Measurements from ENCODE around the gene CXCL5. TPM values are rescaled to one million over a fixed set of nuclear protein-coding genes. Genes with fewer than 3 reads are reported as not detected.

The CXCL5 gene
- total RNA-seq, 4 donors from 2014 or later = 0.22 TPM; not detected in 3

GRCh38 chr4:73948990-73949706 is 49.3 kb downstream of the CXCL5 start:
- Histone ChIP-seq H3K36me3 (no peaks in the 10 kb centered on the region), H3K27me3 (peaks cover 0 to 22% of the 10 kb centered on the region in 2 donors), H3K27ac (no peak overlapping the region), H3K4me3 (no peak overlapping the region), H3K4me1 (peaks cover 0 to 5% (median 2%) of the 10 kb centered on the region in 4 donors), H3K9me3 (no peaks in the 10 kb centered on the region)
- TF ChIP-seq CTCF (IDR thresholded peaks at IDR 0.05) = no peak
- TF ChIP-seq EP300 (IDR thresholded peaks at IDR 0.05) = no peak
- TF ChIP-seq POLR2A (IDR thresholded peaks at IDR 0.05) = no peak
- WGBS, 2 donors = 88 to 89% methylated on average over 7 of the region's 7 CpGs
- no peak for DNase-seq (ENCODE audit: low spot score in 2 of 2)

- peaks cover 0 to 9% (median 3%) of the 10 kb centered on the region in 4 donors for H3K4me1 ChIP-seq
- DNase-seq (ENCODE audit: low spot score in 2 of 2) = no peak
- H3K27me3 ChIP-seq = peaks cover 0 to 30% of the 10 kb centered on the region in 2 donors
- TF ChIP-seq POLR2A (IDR thresholded peaks at IDR 0.05) (no peak), EP300 (IDR thresholded peaks at IDR 0.05) (no peak), CTCF (IDR thresholded peaks at IDR 0.05) (no peak)
- no peaks in the 10 kb centered on the region for H3K9me3 ChIP-seq
- no peak overlapping the region for H3K4me3 ChIP-seq
- no peak overlapping the region for H3K27ac ChIP-seq
- no peaks in the 10 kb centered on the region for H3K36me3 ChIP-seq
- WGBS, 2 donors = 77% methylated on average over 1 of the region's 1 CpG
Observed at GRCh38 chr4:73948291-73948690, 50.2 kb downstream of the CXCL5 start.

GRCh38 chr4:73947239-73947985 is 51.1 kb downstream of the CXCL5 start:
- H3K27me3 ChIP-seq = peaks cover 0 to 37% of the 10 kb centered on the region in 2 donors
- no peak overlapping the region for H3K4me3 ChIP-seq
- TF ChIP-seq EP300 (IDR thresholded peaks at IDR 0.05) (no peak), CTCF (IDR thresholded peaks at IDR 0.05) (no peak)
- H3K27ac ChIP-seq = no peak overlapping the region
- no peak for DNase-seq (ENCODE audit: low spot score in 2 of 2)
- no peaks in the 10 kb centered on the region for H3K9me3 ChIP-seq
- no peaks in the 10 kb centered on the region for H3K36me3 ChIP-seq
- 68 to 72% methylated on average over 3 of the region's 3 CpGs for WGBS, 2 donors
- H3K4me1 ChIP-seq = peaks cover 0 to 9% (median 3%) of the 10 kb centered on the region in 4 donors

GRCh38 chr4:73945674-73946449 is 52.6 kb downstream of the CXCL5 start:
- Histone ChIP-seq H3K4me1 (peaks cover 0 to 9% (median 3%) of the 10 kb centered on the region in 4 donors), H3K36me3 (no peaks in the 10 kb centered on the region), H3K27me3 (peaks cover 0 to 42% of the 10 kb centered on the region in 2 donors), H3K27ac (no peak overlapping the region), H3K4me3 (no peak overlapping the region), H3K9me3 (no peaks in the 10 kb centered on the region)
- DNase-seq (ENCODE audit: low spot score in 2 of 2) = no peak
- WGBS, 2 donors = 83 to 84% methylated on average over 3 of the region's 3 CpGs
- TF ChIP-seq POLR2A (IDR thresholded peaks at IDR 0.05) (no peak), EP300 (IDR thresholded peaks at IDR 0.05) (no peak), CTCF (IDR thresholded peaks at IDR 0.05) (no peak)

Small RNA genes within 50 kb of the gene (small RNA-seq; reads per million reads assigned to genes)
- not detected for gene RN7SL218P

Other genes starting within 250 kb of the CXCL5 start
- 1 to 10 TPM in 1 of 4 donors, not detected in 3; 2.2 TPM for gene CXCL6, start 162.0 kb downstream of the CXCL5 start, total RNA-seq
- gene PF4V1, start 145.4 kb downstream of the CXCL5 start, total RNA-seq = not detected
- 1 to 10 TPM in 2 of 4 donors, under 1 TPM in 1, not detected in 1; 0.84 to 2.7 (median 1.3) TPM for gene CXCL1, start 129.3 kb downstream of the CXCL5 start, total RNA-seq
- 1 to 10 TPM in 1 of 4 donors, not detected in 3; 5.4 TPM for gene PF4, start 16.6 kb downstream of the CXCL5 start, total RNA-seq
- 1 to 10 TPM in 2 of 4 donors, not detected in 2; 1.7 to 6.0 TPM for gene PPBP, start 10.5 kb downstream of the CXCL5 start, total RNA-seq
- gene CXCL3, start 40.0 kb upstream of the CXCL5 start, total RNA-seq = 1 to 10 TPM in 1 of 4 donors, not detected in 3; 1.5 TPM
- gene CXCL2, start 100.5 kb upstream of the CXCL5 start, total RNA-seq = 10 to 100 TPM in 3 of 4 donors, 1 to 10 TPM in 1; 4.0 to 25.3 (median 18.5) TPM
- gene MTHFD2L, start 159.4 kb upstream of the CXCL5 start, total RNA-seq = 10 to 100 TPM; 11.4 to 23.7 (median 17.8) TPM

Data from tibial nerve (tissue), 4 donors.